Effector memory CD4-positive, alpha-beta T cell (primary cell): ENCODE results near the gene LDLRAD4.

Experiments used
- DNase-seq, 3 donors: peaks; one replicate each; pipeline ENCODE4 v3.0.0-alpha.2; 2020
- H3K27ac ChIP-seq: 2 replicates; pipeline ENCODE4 v1.7.0; 2013; ENCODE audit warnings: mild to moderate bottlenecking, low read length, moderate library complexity; ENCODE audit not compliant: insufficient read depth, poor library complexity, severe bottlenecking
- H3K27me3 ChIP-seq: replicated peaks from 2 replicates; pipeline ENCODE4 v1.7.0; 2013; ENCODE audit warnings: mild to moderate bottlenecking, low read length; ENCODE audit not compliant: insufficient read depth, control insufficient read depth, poor library complexity, severe bottlenecking
- H3K36me3 ChIP-seq: 2 replicates; pipeline ENCODE4 v1.7.0; 2013; ENCODE audit warnings: mild to moderate bottlenecking, low read length, moderate library complexity; ENCODE audit not compliant: control insufficient read depth, insufficient read depth
- H3K4me1 ChIP-seq: 2 replicates; pipeline ENCODE4 v1.7.0; 2013; ENCODE audit warnings: low read length, mild to moderate bottlenecking; ENCODE audit not compliant: control insufficient read depth, insufficient read depth, poor library complexity, severe bottlenecking
- H3K4me3 ChIP-seq: 2 replicates; pipeline ENCODE4 v1.7.0; 2013; ENCODE audit warnings: low read length, low read depth, mild to moderate bottlenecking; ENCODE audit not compliant: insufficient read depth, poor library complexity, severe bottlenecking
- H3K9me3 ChIP-seq: 2 replicates; pipeline ENCODE4 v1.7.0; 2013; ENCODE audit warnings: mild to moderate bottlenecking, low read length, moderate library complexity; ENCODE audit not compliant: control insufficient read depth

LDLRAD4 gene

DNA sequence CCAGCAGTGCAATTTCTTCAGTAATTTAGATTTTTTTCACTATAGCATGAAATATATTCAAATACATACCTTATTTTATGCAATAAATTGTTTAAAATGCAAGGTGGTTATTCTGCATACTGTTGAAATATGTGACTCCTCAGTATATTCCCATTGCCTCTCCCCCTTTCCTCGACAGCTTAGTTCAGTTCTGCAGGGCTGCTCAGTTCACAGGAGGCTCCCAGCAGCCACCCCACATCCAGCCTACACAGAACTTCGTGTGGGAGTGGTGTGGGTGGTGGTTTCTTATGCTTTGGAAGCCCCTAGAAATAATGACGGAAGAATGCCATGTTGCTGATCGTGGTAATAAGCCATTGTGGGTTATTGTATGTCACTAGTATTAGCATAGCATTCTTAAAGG is 428.1 kb downstream of the LDLRAD4 start:
- peaks cover 9% of the 10 kb centered on the region for H3K36me3 ChIP-seq
- H3K4me3 ChIP-seq, result no peak overlapping the region
- H3K4me1 ChIP-seq, result no peaks in the 10 kb centered on the region
- no peak overlapping the region for H3K27ac ChIP-seq
- no peaks in the 10 kb centered on the region for H3K27me3 ChIP-seq
- no peaks in the 10 kb centered on the region for H3K9me3 ChIP-seq
- DNase-seq, result no peak

- Histone ChIP-seq H3K36me3 (peaks cover 9% of the 10 kb centered on the region), H3K4me3 (no peak overlapping the region), H3K27me3 (no peaks in the 10 kb centered on the region), H3K9me3 (no peaks in the 10 kb centered on the region), H3K4me1 (no peaks in the 10 kb centered on the region), H3K27ac (no peak overlapping the region)
- no peak for DNase-seq
Observed at GRCh38 chr18:13647761-13648160, 429.2 kb downstream of the LDLRAD4 start.

- Histone ChIP-seq H3K36me3 (peaks cover 9% of the 10 kb centered on the region), H3K27ac (no peak overlapping the region), H3K4me3 (no peak overlapping the region), H3K9me3 (no peaks in the 10 kb centered on the region), H3K27me3 (no peaks in the 10 kb centered on the region), H3K4me1 (no peaks in the 10 kb centered on the region)
- DNase-seq, result no peak
Observed at GRCh38 chr18:13649397-13650390, 431.1 kb downstream of the LDLRAD4 start.

DNA sequence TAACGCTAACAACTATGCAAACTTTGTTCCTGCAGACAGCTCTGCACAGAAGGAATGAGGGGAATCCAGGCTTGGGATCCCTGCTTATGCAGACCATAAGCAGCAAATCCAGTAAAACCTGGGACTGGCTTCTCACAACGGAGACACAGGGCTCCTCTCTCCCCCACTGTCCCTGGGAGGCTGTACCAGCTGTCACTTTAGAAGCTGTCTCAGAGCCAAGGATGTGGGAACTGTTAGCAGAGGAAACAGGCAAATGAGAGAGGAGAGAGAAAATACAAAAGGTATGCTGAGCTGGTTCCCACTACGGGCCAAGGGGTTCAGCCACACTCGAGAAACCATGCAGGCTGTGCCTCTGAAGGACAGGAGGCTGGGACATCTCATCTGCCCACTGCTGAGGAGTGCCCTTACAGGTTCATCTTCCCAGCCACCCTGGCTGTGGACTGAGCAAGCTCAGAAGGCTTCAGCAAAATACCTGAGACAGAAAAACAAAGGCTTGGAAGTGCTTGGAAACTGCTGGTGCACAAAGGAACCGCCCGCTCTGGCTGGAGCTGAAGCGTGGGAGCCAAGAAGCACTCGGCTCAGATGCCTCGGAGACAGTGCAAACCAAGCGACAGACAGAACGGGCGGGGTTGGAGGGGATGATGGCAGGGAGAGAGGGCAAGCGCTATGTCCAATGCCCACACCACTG is 435.3 kb downstream of the LDLRAD4 start:
- Histone ChIP-seq H3K4me3 (no peak overlapping the region), H3K4me1 (no peaks in the 10 kb centered on the region), H3K27me3 (no peaks in the 10 kb centered on the region), H3K9me3 (no peaks in the 10 kb centered on the region), H3K36me3 (no peaks in the 10 kb centered on the region), H3K27ac (no peak overlapping the region)
- no peak for DNase-seq

- Histone ChIP-seq H3K27ac (no peak overlapping the region), H3K27me3 (no peaks in the 10 kb centered on the region), H3K4me3 (no peak overlapping the region), H3K9me3 (no peaks in the 10 kb centered on the region), H3K4me1 (no peaks in the 10 kb centered on the region), H3K36me3 (no peaks in the 10 kb centered on the region)
- DNase-seq, result no peak
Observed at GRCh38 chr18:13657974-13658373, 439.4 kb downstream of the LDLRAD4 start.

- no peaks in the 10 kb centered on the region for H3K27me3 ChIP-seq
- no peak for DNase-seq
- no peak overlapping the region for H3K4me3 ChIP-seq
- no peaks in the 10 kb centered on the region for H3K4me1 ChIP-seq
- no peak overlapping the region for H3K27ac ChIP-seq
- H3K36me3 ChIP-seq, result no peaks in the 10 kb centered on the region
- no peaks in the 10 kb centered on the region for H3K9me3 ChIP-seq
Observed at GRCh38 chr18:13658436-13659204, 440.1 kb downstream of the LDLRAD4 start.

GRCh38 chr18:13660510-13660909 is 441.9 kb downstream of the LDLRAD4 start:
- no peak overlapping the region for H3K4me3 ChIP-seq
- H3K27me3 ChIP-seq, result no peaks in the 10 kb centered on the region
- no peaks in the 10 kb centered on the region for H3K4me1 ChIP-seq
- H3K9me3 ChIP-seq, result no peaks in the 10 kb centered on the region
- no peak overlapping the region for H3K27ac ChIP-seq
- DNase-seq, result no peak
- no peaks in the 10 kb centered on the region for H3K36me3 ChIP-seq

GRCh38 chr18:13661051-13661778 is 442.7 kb downstream of the LDLRAD4 start:
- no peaks in the 10 kb centered on the region for H3K9me3 ChIP-seq
- no peaks in the 10 kb centered on the region for H3K4me1 ChIP-seq
- H3K27me3 ChIP-seq, result no peaks in the 10 kb centered on the region
- DNase-seq, result no peak
- H3K36me3 ChIP-seq, result no peaks in the 10 kb centered on the region
- no peak overlapping the region for H3K27ac ChIP-seq
- H3K4me3 ChIP-seq, result no peak overlapping the region

DNA sequence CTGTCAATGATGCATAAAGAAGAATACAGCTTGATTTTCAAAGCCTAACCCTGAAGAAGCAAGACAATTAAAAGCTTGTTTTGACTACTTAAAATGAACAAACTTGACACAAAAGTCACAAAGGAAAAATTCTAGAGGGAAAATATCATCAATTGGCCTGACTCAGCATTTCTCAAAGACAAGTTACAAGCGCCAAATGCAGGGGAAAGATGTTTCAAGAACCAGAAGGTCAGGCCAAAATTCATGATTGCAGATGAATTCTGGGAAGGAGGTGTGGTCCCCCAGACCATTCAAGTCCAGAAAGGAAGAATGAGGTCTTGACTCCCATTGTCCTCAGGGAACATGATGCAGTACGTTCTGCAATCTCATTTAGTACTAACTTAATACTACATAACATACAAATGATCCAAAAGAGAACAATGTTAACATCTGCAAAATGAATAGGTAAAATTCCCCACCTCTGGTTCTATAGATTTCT is 443.3 kb downstream of the LDLRAD4 start:
- no peak for DNase-seq

More for the DNA sequence above, 443.3 kb downstream of the LDLRAD4 start:
- Histone ChIP-seq H3K36me3 (no peaks in the 10 kb centered on the region), H3K4me3 (no peak overlapping the region), H3K9me3 (no peaks in the 10 kb centered on the region), H3K27me3 (no peaks in the 10 kb centered on the region), H3K4me1 (no peaks in the 10 kb centered on the region), H3K27ac (no peak overlapping the region)
